HG02973 (cell line): ENCODE data around the gene METTL6.
"Not testable (repeated sequence)": the region's sequence is repeated elsewhere in the genome, so short reads cannot be mapped to it uniquely, and the experiment has no call there.

Experiments used
- ATAC-seq: cut with Tn5 transposase; IDR thresholded peaks from one replicate; pipeline ENCODE4 v1.9.1; 2021; ENCODE audit warnings: moderate library complexity; ENCODE audit not compliant: unreplicated experiment

Gene METTL6, protein sequence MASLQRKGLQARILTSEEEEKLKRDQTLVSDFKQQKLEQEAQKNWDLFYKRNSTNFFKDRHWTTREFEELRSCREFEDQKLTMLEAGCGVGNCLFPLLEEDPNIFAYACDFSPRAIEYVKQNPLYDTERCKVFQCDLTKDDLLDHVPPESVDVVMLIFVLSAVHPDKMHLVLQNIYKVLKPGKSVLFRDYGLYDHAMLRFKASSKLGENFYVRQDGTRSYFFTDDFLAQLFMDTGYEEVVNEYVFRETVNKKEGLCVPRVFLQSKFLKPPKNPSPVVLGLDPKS

DNA sequence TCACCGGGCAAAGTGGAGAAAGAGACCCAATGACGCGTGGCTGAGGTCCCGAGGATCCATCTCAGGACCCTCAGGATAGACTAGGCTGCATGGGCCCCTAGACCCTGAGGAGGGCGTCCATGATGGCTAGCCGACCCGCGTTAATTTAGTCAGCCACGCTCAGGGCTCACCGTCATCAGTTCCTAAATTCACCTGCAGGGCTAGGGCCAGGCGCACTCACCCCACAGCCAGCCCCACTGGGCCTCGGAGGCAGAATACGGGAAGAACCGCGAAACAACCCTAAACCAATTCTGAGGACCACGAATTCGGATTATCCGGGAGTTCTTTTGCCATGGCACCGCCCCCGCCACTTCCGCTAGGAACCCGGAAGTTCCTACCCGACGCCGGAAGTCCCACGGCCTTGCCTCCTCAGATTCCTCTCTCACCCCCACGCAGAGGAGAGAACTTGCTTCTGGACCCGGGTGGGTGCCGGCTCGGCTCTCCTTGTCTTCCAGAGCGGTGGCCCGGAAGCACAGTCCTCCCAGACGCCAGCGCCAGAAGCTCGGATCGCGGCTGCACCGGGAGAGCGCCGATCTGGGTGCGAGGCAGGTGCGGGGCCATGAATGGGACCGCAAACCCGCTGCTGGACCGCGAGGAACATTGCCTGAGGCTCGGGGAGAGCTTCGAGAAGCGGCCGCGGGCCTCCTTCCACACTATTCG lies at the start of gene METTL6, which contains the start of gene EAF1:
METTL6 (minus strand) TSS at position 363 of the 699 bp plus-strand sequence. CDS start 1,033 bp downstream, outside the sequence.
EAF1 (plus strand) TSS at position 417 of the 699 bp plus-strand sequence; CDS start at position 599, 182 bp downstream.
- peak; percentile 78 for ATAC-seq

DNA sequence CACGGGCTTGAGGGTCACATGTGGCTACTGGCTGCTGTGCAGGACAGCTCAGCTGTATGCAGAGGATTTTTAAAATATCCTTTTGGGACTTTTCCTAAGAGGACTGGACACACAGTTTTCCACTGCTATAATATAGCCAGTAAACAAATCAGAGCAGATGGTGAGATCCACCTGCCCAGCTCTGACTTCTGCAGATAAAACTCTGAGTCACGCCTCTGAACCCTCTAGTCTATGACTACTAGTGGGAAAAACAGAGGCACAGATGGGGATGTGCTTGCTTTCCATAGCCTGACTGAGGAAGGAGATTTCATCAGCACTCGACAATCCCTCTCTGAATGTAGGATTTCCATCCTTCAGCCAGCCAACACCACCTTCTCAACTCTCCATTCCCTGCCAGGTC lies 49.0 kb upstream of the METTL6 start:
- no peak for ATAC-seq

DNA sequence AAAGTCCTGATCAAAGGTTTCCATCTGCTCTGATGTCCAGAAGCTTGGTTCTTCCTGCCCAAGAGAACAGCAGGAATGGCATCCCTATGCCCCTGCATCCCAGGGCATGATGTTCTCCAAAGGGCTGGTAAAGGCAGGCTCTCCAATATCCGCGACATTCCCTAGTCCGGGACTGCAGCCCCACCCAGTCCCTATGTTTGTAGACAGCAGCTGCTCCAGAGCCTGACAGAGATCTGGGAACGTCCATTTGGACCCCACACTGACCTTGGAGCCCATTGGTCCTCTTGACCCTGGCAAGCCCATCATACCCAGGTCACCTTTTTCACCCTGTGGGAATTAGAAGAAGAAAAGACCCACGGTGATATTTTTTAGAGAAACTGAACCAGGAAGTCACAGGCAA lies 47.8 kb upstream of the METTL6 start:
- ATAC-seq = no peak

DNA sequence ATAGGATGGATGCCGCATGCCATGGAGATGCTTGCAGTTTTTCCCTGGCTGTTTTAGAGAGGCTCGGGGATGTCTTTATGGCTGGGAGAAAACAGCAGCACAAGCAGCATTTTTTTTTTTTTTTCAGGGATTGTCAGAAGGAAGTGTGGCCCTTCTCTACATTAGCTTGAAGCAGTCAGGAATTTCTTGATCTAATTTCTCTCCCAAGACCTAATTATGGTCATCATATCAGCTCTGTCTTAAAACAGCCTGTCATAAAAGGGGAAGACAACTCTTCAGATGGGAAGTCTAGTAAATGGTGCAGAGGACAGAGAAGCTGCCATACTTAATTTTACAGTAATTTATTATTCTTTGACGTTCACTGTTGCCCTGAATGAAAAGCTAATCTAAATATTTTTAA lies 44.5 kb upstream of the METTL6 start:
- ATAC-seq = no peak

DNA sequence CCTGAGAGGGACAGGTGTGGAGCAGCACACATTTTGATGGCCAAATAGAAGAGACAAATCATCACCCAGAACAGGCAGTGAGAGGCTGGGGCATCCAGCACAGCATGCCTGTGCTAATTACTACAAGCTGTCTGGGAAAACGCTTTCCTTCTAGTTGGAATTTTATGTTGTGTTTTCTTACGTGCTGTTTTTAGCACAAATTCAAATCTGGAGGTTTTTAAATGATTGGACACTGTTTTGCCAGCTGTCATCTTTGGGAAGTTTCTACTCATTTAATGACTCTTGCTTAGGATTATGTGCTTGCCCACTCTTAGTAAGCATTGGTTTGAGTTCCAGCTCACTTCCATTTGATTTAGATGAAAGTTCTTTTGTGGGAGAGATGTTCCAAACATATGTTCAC lies 43.5 kb upstream of the METTL6 start:
- ATAC-seq = no peak

DNA sequence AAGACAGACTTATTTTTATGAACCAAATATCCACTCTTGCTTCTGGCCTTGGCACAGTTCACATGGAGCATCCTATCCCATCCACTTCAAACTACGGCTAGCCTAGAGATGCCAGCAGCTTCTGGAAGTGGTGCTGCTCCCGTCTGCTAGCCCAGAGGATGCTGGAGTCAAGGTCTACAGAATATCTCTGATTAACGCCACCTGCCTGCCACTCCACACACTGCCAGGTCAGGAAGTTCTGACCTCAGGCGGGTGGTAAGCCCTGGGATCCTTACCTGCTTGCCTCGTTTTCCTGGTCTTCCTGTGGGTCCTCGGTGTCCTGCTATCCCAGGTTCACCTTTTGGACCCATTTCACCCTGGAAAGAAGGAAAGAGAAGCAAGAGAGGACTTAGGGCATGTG lies 42.9 kb upstream of the METTL6 start:
- ATAC-seq = no peak

DNA sequence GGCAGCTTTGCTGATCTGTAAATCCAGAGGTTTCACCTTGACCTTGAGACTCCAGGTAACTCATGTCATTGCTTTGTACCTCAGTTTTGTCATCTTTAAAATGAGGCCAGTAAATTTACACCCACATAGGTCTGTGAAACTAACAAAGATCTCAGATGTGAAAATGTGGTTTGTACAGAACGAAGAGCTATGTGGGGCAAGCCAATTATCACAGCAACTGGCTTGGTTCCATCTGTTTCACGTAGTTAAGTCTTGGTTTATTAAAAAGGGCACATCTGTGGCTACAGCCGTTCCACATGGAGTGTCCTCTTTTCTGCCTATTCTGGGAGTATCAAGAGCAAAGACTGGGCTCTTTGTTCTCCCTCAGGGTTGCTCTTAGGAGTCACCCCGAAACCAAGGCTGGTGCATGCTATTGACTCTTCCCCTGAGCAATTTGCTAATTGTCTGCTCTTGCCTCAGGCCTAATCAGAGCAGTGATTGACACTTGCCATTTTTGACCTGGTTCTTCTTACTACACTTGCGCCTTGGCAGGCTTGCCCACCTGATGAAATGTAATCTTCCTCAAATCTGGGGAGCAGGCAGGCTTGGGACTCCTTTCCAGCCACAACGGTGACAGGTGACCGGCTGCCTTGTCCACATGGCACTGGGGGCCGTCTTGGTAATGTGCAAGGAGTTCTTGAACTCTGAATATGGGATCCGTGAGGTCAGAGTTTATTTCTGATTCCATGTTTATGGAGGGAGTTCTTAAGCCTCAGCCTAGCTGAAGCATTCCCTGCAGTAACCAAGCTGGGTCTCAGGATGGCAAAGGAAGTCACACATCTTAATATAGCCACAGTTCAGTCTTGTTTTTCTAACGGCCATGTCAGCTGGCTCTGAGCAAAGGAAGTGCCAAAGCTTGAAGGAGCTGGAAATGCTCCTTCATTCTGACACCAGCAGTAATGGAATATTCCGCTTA lies 40.2 kb upstream of the METTL6 start:
- no peak for ATAC-seq

DNA sequence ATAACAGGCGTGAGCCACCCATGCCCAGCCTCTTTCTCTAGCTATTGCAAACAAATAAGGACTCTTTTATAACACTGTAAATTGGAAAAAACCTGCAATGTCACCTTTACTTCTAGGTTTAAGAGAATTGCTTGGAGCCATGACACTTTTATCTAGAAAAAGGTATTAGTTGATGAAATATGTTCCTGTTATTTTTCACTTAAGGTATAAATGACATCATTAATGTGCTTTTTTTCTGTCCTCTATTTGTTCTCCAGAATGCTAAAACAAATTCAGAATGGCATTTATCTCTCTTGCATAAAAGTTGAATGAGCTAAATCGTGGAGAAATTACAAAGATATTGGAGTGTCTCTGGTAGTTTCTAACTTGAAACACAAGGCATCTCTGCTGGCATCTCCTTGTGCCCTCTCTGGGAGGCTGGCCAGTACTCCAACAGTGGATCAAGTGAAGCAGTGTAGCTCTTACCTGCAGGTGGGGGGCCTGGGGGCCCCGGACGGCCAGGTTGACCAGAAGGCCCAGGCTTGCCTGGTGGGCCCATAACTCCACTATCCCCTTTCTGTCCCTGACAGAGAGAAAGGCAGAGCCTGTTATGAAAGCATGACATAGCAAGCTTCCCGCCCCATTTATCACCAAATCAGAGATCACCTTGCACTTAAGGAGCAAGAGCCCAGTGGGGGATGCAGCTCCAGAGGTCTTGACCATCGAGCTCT lies 38.7 kb upstream of the METTL6 start:
- ATAC-seq = no peak

DNA sequence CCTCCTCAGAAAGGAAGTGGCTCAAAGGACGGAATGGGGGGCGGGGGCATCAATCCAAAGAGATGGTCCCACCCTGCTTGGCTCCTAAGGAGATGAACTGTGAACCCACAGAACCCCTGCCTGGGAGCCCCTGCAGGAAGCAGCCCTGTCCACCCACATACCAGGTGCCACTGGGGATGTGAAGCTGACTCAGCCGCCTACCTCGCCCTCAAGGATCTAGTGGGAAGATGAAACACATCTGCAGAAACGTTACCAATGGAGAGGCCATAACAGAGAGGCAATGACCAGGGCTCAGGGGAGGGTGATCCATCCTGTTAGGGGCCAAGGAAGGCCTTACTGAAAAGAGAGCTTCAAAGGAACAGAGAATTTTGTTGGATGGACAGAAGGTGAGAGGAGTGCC lies 35.1 kb upstream of the METTL6 start:
- ATAC-seq = no peak

DNA sequence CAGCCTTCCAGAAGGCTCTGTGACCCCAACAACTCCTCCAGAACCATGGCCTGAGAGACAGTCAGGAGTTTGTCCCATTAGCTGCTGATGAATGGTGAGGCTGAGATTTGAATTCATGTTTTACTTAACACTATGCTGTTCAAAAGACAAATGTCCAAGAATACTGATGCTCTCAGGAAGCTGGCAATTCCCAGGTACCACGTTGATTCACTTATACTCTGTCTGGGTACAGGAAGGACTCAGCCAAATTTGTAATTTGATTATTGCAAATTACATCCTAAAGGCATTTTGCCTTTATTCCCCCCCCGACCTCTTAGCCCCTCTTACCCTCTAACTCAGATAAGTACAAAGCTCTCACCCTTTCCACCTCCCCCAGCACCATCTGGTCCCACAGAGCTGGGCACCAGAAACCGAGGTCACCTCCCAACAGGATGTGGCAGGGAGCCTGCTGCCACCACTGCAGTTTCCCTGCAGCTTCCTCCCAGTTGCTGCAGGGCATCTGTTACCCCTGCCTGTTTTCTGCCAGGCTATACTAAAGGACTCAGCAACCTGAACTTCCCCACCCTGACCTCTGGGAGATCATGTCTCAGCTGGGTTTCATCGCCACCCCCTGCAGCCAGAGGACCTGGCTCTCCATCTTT lies 33.7 kb upstream of the METTL6 start:
- ATAC-seq = no peak

DNA sequence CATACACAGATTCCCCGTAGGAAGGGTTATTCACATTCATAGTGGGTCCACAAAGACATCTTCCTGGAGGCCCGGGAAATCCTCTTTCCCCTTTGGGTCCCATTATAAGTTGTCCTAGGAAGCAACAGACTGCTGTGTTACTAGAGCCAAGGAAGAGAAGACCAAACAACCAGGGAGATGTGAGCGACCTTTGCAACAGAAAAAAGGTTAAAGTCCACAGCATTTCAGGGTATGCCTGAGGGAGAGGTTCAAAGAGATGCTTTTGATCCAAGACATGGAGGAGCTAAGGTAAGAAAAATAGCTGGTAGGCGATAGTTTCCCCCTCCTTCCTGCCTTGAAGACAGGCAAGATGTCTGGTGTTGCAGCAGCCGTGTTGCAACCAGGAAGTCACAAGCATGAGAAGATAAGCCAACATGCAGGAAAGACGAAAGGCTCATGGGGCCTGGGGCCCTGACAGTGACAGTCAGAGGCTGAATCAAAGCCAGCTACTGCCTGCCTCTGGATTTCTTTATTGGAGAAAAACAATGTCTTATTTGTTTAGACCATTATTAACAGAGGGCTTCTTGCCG lies 31.0 kb upstream of the METTL6 start:
- ATAC-seq = no peak

DNA sequence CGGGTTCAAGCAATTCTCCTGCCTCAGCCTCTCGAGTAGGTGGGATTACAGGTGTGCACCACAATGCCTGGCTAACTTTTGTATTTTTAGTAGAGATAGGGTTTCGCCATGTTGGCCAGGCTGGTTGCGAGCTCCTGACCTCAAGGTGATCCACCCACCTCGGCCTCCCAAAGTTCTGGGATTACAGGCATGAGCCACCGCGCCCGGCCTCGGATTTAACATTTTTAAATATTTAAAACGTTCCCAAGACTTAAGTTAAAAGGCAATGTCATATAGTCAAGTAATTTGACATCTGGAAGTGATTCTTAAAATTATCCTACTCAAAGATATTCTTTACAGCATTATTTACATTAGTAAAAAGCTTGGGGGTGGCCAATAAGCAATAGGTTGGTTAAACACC lies 29.6 kb upstream of the METTL6 start:
- not testable (repeated sequence) for ATAC-seq

DNA sequence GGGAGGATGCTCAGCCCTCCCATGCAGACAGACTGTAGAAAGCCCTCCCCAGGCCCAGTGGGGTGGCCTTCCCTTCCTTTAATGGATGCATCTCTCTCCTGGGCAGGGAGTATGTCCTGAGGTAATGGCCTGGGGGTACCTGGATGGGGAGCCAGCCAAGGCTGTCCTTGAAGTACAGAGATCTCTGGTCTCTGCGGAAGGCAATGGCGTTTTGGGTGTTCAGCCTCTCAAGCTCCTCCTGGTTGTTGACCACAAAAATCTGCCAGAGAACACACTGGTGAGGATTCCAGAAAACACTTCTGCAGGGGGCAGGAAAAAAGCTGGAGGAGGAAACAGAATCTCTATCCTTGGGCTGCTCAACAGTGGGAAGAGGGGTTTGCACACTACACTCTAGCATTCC lies 29.0 kb upstream of the METTL6 start:
- ATAC-seq = no peak

DNA sequence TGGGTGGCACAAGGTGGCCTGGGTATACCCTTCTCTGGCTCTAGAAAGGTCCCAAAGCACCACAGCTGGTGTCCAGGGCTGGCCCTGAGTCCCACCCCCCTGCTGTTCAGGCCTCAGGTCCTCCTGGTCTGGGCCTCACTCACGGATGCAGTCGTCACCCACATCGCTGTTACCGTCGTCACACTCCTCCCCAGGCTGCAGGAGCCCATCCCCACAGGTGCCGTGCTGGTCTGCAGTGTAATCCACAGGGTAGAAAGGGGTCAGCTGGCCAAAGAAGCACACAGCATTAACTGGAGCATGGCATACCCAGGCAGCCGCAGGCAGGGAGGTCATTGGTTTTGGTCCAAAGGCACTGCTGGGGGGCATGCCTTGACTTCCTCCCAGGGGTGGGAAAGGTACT lies 28.4 kb upstream of the METTL6 start:
- no peak for ATAC-seq

DNA sequence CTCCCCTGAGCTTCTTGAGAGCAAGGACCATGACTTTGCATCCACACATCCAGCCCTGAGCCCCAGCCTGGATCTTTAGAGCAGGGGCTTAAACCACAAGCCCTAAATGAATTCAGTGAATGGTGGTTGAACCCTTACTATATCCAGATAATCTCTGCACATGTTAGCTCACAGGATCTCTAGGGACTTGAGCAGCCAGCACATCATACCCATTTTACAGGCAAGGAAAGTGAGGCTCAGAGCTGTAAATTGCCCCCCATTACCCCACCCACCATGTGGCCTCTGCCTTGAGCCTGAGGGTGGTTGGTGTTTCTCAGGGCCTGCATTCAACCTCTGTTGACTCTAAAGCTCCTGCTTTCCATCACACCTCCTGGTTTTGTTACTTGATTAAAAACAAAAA lies 27.6 kb upstream of the METTL6 start:
- no peak for ATAC-seq

DNA sequence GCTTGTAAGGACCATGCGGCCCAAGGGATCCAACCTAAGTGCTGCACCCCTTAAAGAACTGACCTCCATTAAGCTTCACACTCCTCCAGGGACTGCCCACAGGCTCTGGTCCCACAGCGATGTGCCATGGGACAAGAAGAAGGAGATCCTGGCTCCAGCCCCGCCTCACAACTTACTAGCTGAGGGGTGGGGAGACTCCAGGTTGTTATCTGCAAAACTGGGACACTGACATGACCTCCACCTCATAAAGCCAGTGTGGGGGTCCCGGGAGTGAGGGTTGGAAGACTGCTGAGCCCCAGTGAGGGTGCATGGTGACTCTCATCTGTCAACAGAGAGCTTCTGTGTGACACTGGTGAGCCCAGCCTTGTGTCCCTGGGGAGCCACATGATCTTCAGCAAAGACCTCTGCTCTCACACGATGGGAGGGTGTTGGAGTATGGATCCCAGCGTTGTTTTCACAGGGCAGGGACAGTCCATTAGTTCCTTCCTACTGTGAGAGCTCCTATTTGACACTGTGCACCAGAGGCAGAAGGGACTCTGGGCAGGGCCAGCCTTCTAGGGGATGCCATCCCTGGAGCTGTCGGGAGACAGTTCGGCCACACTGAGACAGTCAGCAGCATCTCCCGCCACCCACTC lies 26.8 kb upstream of the METTL6 start:
- no peak for ATAC-seq

DNA sequence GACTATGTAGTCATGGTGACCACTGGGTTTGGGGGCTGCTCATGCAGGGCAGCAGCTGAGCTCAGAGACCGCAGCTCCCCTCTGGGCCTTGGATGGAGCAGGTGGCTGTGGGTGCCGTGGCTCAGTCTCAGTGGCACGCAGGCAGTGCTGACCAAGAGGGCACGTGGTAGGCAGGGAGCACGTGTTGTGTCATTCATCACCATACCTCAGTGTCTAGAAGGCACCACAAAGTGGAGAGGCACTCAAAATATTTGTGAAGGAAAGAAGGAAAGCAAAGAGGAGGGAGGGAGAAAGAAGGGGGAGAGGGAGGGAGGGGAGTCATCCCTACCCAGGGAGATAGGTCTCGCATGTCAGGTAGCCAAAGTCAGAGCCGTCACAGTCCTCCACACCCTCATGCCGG lies 26.2 kb upstream of the METTL6 start:
- no peak for ATAC-seq

DNA sequence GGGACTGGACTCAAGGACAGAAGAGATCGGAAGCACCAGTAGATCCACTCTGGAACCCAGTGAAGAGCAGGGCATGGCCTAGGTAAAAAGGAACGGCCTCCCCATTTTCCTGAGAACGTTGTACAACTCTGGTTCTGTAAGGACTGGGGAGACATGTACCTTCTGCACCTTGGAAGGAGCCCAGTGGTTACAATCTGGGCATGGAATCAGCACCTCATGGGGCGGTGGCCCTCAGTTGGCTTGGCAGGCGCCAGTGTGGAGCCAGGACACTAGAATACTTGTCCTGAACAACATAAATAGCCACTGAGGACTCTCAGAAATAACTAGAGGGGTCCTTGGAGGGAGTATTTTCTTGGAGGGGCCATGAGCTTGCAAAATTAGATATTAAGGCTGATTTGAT lies 25.6 kb upstream of the METTL6 start:
- no peak for ATAC-seq

DNA sequence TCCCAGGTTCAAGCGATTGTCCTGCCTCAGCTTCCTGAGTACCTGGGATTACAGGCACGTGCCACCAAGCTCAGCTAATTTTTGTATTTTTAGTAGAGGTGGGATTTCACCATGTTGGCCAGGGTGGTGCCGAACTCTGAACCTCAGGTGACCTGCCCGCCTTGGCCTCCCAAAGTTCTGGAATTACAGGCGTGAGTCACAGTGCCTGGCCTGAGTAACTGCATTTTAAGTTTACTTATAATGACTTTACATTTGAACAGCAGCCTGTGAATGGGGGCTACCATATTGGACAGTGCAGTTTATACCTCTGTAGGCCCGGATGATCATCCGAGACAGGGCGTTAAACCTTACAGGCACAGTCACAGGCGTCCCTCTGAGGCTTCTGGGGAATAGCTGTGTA lies 24.8 kb upstream of the METTL6 start:
- no peak for ATAC-seq
